GM21619 (cell line): Measurements from ENCODE around the gene PLAU.
"Not testable (repeated sequence)": the region's sequence is repeated elsewhere in the genome, so short reads cannot be mapped to it uniquely, and the experiment has no call there.

Source experiments
- ATAC-seq: cut with Tn5 transposase; IDR thresholded peaks from one replicate; pipeline ENCODE4 v1.9.1; 2021; ENCODE audit not compliant: unreplicated experiment

The PLAU gene

DNA sequence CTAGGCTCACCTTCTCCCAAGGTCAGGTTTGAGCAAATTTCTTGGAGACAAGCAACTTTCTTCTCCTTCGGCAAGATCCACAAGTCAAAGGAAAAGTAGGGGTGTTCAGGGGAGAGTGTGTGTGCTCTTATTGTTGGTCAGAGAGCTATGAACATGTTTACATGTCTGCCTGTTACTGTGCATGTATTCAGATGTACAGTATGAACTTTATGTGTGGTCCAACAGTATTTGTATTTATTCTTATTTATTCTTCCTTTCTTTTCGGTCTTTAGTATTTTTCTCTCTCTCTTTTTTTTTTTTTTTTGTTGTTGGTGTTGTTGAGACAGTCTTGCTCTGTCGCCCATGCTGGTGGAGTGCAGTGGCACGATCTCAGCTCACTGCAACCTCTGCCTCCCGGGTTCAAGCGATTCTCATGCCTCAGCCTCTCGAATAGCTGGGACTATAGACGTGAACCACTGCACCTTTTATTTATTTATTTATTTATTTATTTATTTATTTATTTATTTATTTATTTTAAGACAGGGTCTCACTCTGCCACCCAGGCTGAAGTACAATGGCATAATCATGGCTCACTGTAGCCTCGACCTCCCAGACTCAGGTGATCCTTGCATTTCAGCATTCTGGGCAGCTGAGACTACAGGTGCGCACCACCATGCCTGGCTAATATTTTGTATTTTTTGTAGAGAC, 38.2 kb downstream of the PLAU start:
- ATAC-seq = no peak

- no peak for ATAC-seq
Observed at GRCh38 chr10:73950155-73950948, 39.4 kb downstream of the PLAU start.

- no peak for ATAC-seq
Observed at GRCh38 chr10:73953665-73954064, 42.7 kb downstream of the PLAU start.

GRCh38 chr10:73954737-73955136, 43.8 kb downstream of the PLAU start:
- no peak for ATAC-seq

DNA sequence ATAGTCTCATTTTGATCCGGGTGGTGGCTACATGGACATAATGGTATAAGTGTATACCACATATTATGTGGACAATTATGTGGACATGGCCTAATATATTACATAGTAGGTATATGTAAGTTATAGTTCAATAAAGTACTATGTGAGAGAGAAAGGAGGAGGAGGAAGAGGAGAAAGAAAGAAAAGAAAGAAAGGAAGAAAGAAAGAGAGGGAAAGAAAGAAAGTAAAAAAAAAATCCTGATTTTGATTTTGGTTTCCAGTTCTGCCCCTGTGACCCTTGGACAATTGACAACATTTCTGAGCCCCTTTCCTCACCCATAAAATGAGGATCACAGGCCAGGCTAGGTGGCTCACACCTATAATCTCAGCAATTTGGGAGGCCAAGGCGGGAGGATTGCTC, 44.8 kb downstream of the PLAU start:
- ATAC-seq = no peak

GRCh38 chr10:73956476-73957359, 45.8 kb downstream of the PLAU start:
- peak; percentile 46 for ATAC-seq

DNA sequence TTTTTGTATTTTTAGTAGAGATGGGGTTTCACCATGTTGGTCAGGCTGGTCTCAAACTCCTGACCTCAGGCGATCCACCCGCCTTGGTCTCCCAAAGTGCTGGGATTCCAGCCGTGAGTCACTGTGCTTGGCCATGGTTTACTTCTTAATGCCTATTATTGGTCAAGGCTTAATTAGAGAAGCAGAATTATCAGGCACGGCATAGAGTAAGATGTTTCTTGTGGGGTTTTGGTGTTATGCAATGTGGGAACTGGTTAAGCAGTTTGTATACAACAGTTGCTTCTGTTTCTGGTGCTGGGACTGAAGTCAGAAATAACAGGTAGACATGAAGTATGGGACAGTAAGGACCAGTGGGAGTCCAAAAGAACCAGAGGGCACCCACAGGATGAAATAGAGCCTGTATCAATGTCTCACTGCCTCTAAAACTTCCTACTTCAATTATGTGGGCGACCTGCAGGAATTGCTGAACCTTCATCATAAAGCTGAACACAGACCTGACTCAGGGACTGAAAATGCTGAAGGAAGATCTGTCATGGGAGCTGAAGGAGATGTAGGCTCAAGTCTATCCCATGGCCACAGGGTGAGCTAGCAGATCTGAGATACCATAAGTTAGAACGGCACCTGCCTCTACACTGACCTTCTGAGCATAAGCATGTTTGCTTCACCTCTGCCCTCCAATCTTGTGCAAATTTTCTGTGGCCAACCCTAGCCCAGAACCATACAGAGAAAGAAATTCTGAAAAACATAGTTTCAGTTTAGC, 48.7 kb downstream of the PLAU start:
- ATAC-seq = no peak

GRCh38 chr10:73962386-73962785, 51.5 kb downstream of the PLAU start:
- no peak for ATAC-seq

DNA sequence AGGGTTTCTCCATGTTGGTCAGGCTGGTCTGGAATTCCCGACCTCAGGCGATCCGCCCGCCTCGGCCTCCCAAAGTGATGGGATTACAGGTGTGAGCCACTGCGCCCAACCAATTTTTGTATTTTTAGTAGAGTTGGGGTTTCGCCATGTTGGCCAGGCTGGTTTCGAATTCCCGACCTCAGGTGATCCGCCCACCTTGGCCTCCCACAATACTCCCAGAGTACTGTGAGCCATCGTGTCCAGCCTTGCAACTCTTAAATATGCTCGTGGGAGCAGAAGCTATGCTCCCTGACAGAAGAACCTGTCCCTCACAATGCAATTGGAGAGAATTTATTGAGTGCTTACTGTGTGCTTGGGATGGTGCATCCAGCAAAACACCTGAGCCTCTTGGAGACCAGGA, 52.6 kb downstream of the PLAU start:
- ATAC-seq = not testable (repeated sequence)

DNA sequence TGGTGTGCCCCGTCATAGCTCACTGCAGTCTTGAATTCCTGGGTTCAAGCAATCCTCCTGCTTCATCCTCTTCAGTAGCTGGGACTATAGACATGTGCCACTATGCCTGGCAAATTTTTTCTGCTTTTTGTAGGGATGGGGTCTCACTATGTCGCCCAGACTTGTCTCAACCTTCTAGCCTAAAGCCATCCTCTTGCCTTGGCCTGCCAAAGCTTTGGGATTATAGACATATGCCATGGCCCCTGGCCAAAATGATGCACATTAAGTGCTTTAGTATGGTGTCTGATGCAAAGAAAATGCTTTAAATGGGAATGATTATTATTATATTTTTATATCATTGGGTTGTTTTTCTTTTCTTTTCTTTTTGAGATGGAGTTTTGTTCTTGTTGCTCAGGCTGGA, 53.8 kb downstream of the PLAU start:
- no peak for ATAC-seq

- not testable (repeated sequence) for ATAC-seq
Observed at GRCh38 chr10:73965267-73965889, 54.4 kb downstream of the PLAU start.

DNA sequence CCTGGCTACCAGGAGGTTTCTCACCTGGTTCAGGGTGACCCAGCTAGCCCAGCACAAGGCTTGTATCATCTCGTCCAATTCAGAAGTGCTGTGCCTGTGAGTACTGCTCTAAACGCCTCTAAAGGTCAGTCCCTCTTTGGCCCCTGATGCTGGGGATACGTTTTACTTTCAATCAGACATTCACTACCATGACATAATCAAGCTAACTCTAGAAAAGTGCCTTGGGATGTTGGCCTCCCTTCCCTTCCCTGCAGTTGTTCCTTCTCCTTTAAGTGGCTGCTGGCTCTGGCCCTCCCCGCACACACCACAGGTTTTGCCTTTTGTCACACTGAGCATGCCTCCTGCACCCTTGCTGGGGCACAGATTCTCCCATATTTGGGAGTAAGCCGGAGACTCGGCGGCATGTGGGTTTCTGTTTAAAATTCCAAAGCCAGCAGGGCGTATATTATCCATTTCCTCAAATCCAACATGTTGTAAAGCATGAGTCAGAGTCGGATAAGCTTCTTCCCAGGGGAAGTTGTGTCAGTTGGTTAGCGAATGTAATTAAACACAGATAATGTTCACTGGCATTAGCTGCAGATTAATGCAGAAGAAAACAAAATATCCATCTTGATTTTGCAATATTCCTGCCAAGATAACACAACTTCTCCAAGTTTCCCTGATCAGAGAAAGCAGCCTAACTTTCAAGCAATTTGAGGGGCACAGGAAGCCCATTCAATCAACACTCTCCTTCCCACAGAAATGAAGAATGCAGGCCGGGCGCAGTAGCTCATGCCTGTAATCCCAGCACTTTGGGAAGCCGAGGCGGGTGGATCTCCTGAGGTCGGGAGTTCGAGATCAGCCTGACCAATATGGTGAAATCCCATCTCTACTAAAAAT, 55.2 kb downstream of the PLAU start:
- no peak for ATAC-seq

DNA sequence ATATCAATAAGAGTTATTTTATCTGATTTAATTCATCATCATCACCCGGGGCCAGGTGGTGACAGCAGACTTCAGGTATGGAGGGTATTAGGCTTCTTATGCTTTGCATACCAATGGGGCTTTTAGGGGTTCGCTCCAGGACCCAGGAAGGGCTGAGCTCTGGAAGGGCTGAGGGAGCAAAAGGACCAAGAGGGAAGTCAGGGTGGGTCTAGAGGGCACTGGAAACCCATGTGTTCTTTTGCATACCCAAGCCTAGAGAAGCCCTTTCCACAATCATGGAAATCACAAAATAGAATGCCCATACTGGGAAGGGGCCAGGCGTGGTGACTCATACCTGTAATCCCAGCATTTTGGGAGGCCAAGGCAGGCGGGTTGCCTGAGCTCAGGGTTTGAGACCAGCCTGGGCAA, 56.1 kb downstream of the PLAU start:
- no peak for ATAC-seq
